ENCODE measurements around the gene RUBCNL. TPM values are rescaled to one million over a fixed set of nuclear protein-coding genes. Genes with fewer than 3 reads are reported as not detected.

The RUBCNL gene
- total RNA-seq, 1 experiment from 2014 or later: not detected

DNA sequence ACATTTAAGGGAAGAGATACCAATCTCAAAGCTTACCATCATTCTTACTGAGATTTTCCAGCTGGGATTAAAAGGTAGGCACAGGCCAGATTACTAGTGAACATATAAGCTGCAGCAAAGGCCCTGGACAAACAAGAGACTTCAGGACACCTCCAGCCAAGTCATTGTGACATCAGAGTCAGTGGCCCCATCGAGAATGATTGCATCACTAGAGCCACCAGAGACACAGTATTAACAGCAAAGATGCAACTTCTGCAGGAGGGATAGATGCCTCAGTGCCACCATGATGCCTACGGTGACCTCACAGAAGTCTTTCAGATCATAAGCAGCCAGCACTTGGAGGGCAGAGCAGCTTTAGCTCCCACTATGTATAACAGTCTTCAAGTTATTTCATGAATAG lies 8.6 kb downstream of the RUBCNL start:
- Histone ChIP-seq H3F3A (ENCODE audit: low read length, unreplicated experiment) (no peaks in the 10 kb centered on the region), H3K9me3 (ENCODE audit: low read length) (no peaks in the 10 kb centered on the region), H3K27ac (ENCODE audit: low read length) (no peak overlapping the region), H3K4me2 (ENCODE audit: low read length) (no peak overlapping the region), H3K79me2 (ENCODE audit: low read length) (no peaks in the 10 kb centered on the region), H3K27me3 (ENCODE audit: low read length) (no peaks in the 10 kb centered on the region), H4K20me1 (ENCODE audit: low read length) (no peaks in the 10 kb centered on the region), H3K4me1 (ENCODE audit: insufficient read depth, low read length) (no peaks in the 10 kb centered on the region), H3K4me3 (ENCODE audit: low read length) (no peak overlapping the region), H2AFZ (ENCODE audit: low read length) (no peak overlapping the region), H3K9ac (ENCODE audit: low read length) (no peak overlapping the region), H3K9me2 (replicated peaks; ENCODE audit: low read length) (no peaks in the 10 kb centered on the region), H3K36me3 (ENCODE audit: low read depth, low read length) (no peaks in the 10 kb centered on the region)
- ATAC-seq: no peak
- DNase-seq: no peak
- intact Hi-C loops (cut with micrococcal nuclease): no loop called here
- BruUV-seq (replicated peaks): no TSS peak
- POLR2A ChIA-PET (ENCODE audit: unreplicated experiment): no interaction called here
- TF ChIP-seq, protein P1, sequence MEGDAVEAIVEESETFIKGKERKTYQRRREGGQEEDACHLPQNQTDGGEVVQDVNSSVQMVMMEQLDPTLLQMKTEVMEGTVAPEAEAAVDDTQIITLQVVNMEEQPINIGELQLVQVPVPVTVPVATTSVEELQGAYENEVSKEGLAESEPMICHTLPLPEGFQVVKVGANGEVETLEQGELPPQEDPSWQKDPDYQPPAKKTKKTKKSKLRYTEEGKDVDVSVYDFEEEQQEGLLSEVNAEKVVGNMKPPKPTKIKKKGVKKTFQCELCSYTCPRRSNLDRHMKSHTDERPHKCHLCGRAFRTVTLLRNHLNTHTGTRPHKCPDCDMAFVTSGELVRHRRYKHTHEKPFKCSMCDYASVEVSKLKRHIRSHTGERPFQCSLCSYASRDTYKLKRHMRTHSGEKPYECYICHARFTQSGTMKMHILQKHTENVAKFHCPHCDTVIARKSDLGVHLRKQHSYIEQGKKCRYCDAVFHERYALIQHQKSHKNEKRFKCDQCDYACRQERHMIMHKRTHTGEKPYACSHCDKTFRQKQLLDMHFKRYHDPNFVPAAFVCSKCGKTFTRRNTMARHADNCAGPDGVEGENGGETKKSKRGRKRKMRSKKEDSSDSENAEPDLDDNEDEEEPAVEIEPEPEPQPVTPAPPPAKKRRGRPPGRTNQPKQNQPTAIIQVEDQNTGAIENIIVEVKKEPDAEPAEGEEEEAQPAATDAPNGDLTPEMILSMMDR (conservative IDR thresholded peaks at IDR 0.05; ENCODE audit: low read depth, low read length): no peak
- TF ChIP-seq EZH2 (IDR thresholded peaks at IDR 0.05; ENCODE audit: low read length, unreplicated experiment): no peak
- TF ChIP-seq EZH2phosphoT487 (IDR thresholded peaks at IDR 0.05; ENCODE audit: borderline replicate concordance, low read length): no peak
- CTCF ChIA-PET: no interaction called here

DNA sequence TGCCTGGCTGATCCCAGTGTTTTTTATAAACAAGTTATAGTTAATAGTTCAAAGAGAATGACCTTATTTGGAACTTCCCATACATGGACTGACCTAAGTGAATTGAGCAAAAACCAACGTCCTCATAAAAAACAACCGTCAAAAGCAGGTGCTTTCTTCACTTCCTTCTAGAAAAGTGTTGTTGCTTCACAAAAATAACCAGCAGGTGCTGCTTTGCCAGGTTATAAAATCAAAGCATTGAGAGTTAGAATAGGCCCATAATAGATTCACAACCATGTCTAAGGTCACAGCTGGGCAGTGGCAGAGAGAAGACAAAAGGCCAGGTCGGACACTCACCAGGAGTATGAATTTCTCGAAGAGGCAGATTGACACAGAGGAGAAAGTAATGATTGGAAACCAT lies 9.5 kb downstream of the RUBCNL start:
- no peak overlapping the region for H3K4me2 ChIP-seq (ENCODE audit: low read length)
- ATAC-seq: no peak

DNA sequence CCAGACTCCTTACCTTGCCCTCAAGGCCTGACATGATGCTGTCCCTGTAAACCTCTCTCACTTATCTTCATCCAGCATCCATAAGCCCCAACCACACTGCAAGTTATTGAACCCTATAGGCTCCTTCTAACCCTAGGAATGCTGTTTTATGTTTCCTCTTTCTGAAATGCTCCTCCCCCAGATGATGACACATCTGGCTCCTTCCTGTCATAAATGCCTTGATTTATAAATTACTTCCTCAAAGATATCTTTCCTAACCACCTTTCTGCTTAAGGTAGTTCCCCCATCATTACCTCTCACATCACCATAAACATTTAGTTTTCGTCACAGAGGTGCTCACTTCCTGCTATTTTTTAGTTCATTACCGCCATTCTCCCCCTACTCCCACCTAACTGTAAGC lies 12.3 kb downstream of the RUBCNL start:
- CTCF ChIA-PET: no interaction called here
- Histone ChIP-seq H3K4me3 (ENCODE audit: low read length) (no peak overlapping the region), H3F3A (ENCODE audit: low read length, unreplicated experiment) (no peaks in the 10 kb centered on the region), H4K20me1 (ENCODE audit: low read length) (no peaks in the 10 kb centered on the region), H3K9me3 (ENCODE audit: low read length) (no peaks in the 10 kb centered on the region), H3K4me1 (ENCODE audit: insufficient read depth, low read length) (no peaks in the 10 kb centered on the region), H3K4me2 (ENCODE audit: low read length) (no peak overlapping the region), H2AFZ (ENCODE audit: low read length) (no peak overlapping the region), H3K79me2 (ENCODE audit: low read length) (no peaks in the 10 kb centered on the region), H3K9ac (ENCODE audit: low read length) (no peak overlapping the region), H3K27ac (ENCODE audit: low read length) (no peak overlapping the region), H3K36me3 (ENCODE audit: low read depth, low read length) (no peaks in the 10 kb centered on the region), H3K9me2 (replicated peaks; ENCODE audit: low read length) (no peaks in the 10 kb centered on the region), H3K27me3 (ENCODE audit: low read length) (no peaks in the 10 kb centered on the region)
- DNase-seq: peak; percentile 16
- BruUV-seq (replicated peaks): no TSS peak
- POLR2A ChIA-PET (ENCODE audit: unreplicated experiment): no interaction called here
- intact Hi-C loops (cut with micrococcal nuclease): no loop called here
- TF ChIP-seq EZH2 (IDR thresholded peaks at IDR 0.05; ENCODE audit: low read length, unreplicated experiment) (no peak), EZH2phosphoT487 (IDR thresholded peaks at IDR 0.05; ENCODE audit: borderline replicate concordance, low read length) (no peak)
- TF ChIP-seq, protein P1 (conservative IDR thresholded peaks at IDR 0.05; ENCODE audit: low read depth, low read length): no peak
- ATAC-seq: no peak

More for the DNA sequence above, 9.5 kb downstream of the RUBCNL start:
- Histone ChIP-seq H3K9me3 (ENCODE audit: low read length) (no peaks in the 10 kb centered on the region), H3K79me2 (ENCODE audit: low read length) (no peaks in the 10 kb centered on the region), H3K4me1 (ENCODE audit: insufficient read depth, low read length) (no peaks in the 10 kb centered on the region), H3K36me3 (ENCODE audit: low read depth, low read length) (no peaks in the 10 kb centered on the region), H2AFZ (ENCODE audit: low read length) (no peak overlapping the region), H3K9ac (ENCODE audit: low read length) (no peak overlapping the region), H3K27ac (ENCODE audit: low read length) (no peak overlapping the region), H3K9me2 (replicated peaks; ENCODE audit: low read length) (no peaks in the 10 kb centered on the region), H3K4me3 (ENCODE audit: low read length) (no peak overlapping the region), H3F3A (ENCODE audit: low read length, unreplicated experiment) (no peaks in the 10 kb centered on the region), H3K27me3 (ENCODE audit: low read length) (no peaks in the 10 kb centered on the region), H4K20me1 (ENCODE audit: low read length) (no peaks in the 10 kb centered on the region)
- DNase-seq: no peak
- CTCF ChIA-PET: no interaction called here
- POLR2A ChIA-PET (ENCODE audit: unreplicated experiment): interaction anchor here (0.6 kb wide), 1 partner anchor 125 kb away, joined by 3 read pairs; no protein-coding TSS in a partner anchor
- TF ChIP-seq EZH2phosphoT487 (IDR thresholded peaks at IDR 0.05; ENCODE audit: borderline replicate concordance, low read length) (no peak), EZH2 (IDR thresholded peaks at IDR 0.05; ENCODE audit: low read length, unreplicated experiment) (no peak)
- TF ChIP-seq, protein P1 (conservative IDR thresholded peaks at IDR 0.05; ENCODE audit: low read depth, low read length): no peak
- intact Hi-C loops (cut with micrococcal nuclease): no loop called here
- no TSS peak for BruUV-seq (replicated peaks)

Data from PC-3 (cell line).